Astrocyte of the cerebellum (primary cell): ENCODE measurements around the gene GNPTAB.

Experiments
- DNase-seq: peaks from one replicate; pipeline ENCODE4 v3.0.0-alpha.2; 2011; ENCODE audit warnings: low read depth
- H3K4me3 ChIP-seq: 2 replicates; pipeline ENCODE4 v1.5.1; 2011; ENCODE audit warnings: mild to moderate bottlenecking, low read depth, low read length, moderate library complexity
- in situ Hi-C: cut with HindIII; loops from 2 replicates; pipeline ENCODE4 v1.10.0; 2017; ENCODE audit warnings: low sequenced_read_pairs
- TF ChIP-seq, protein P1 (sequence below): IDR thresholded peaks from 2 replicates; pipeline ENCODE4 v1.5.1; 2012; ENCODE audit warnings: low read length, low read depth, moderate library complexity, mild to moderate bottlenecking; ENCODE audit errors: missing control alignments

Gene GNPTAB

DNA sequence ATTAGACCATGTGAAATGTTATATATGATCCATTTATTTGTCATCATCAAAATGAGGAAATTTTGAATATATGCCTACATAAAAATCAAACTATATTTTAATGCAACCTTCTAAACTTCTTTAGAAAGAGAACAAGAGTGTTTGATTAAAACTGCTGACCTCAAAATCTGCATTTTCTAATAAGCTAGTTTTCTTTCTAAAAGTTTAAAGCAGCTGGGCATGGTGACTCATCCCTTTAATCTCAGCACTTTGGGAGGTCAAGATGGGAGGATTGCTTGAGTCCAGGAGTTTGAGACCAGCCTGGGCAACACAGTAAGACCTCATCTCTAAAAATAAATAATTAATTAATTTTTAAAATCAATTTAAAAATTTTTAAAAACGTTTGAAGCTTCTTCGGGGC, 36.2 kb downstream of the GNPTAB start:
- H3K4me3 ChIP-seq, result no peak overlapping the region
- no peak for DNase-seq
- TF ChIP-seq, protein P1, sequence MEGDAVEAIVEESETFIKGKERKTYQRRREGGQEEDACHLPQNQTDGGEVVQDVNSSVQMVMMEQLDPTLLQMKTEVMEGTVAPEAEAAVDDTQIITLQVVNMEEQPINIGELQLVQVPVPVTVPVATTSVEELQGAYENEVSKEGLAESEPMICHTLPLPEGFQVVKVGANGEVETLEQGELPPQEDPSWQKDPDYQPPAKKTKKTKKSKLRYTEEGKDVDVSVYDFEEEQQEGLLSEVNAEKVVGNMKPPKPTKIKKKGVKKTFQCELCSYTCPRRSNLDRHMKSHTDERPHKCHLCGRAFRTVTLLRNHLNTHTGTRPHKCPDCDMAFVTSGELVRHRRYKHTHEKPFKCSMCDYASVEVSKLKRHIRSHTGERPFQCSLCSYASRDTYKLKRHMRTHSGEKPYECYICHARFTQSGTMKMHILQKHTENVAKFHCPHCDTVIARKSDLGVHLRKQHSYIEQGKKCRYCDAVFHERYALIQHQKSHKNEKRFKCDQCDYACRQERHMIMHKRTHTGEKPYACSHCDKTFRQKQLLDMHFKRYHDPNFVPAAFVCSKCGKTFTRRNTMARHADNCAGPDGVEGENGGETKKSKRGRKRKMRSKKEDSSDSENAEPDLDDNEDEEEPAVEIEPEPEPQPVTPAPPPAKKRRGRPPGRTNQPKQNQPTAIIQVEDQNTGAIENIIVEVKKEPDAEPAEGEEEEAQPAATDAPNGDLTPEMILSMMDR, result no peak
- in situ Hi-C loops, result no loop called here

DNA sequence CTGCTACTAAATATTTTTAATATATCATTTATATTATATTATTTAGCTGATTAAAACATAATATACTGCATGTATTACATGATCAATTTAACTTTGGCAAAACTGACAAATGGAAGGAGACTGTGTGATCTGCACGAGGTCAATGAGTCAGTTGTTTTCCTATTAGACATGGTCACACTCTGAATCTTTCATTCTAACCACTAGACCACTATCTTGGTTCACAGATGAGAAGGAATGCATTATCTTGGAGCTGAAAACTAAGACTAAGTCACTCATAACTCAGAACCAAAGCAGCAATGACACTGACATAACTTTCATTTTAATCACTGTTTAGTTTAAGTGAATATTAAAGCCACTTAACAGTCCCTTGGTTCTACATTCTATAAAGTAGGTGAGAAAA, 37.4 kb downstream of the GNPTAB start:
- H3K4me3 ChIP-seq, result no peak overlapping the region
- TF ChIP-seq, protein P1, result no peak
- DNase-seq, result peak; percentile 48
- in situ Hi-C loops, result no loop called here

DNA sequence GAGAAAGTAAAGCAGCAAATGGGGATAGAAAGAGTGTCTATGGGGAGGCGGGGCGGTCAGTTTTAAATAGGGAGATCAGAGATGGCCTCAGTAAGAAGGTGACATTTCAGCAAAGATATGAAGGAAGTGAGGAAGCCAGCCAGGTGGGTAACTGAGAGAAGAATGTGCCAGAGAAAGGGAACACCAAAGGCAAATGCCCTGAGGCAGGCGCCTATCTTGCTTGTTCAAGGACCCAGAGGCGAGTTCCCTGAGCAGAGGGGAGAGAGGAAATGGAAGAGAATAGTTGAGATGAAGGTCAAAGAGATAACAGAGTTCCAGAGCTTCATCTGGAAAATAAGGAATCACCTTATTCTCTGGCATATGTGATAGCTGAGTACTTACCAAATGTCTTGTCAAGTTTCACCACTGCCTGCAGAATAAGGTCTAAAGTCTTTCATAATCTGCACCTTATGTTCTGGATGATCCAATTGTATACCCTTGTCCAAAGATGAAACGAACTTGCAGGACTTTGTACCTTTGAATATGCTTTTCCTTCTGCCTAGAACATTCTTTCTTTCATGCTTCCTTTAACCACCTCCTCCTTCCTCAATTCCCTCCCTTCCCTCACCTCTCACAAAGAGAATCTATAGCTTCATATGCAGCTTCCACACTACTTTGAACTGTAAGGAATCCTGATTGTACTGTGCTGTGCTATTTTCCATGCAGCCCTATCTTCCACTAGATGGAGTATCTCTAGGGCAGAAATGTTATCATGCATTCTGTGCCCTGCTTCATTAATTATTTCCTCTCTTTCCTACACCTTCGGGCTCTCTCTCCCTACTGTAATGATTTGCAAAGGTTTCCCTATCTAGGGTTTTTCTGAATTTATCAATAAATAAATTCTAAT, 38.5 kb downstream of the GNPTAB start:
- H3K4me3 ChIP-seq, result no peak overlapping the region
- DNase-seq, result no peak
- in situ Hi-C loops, result no loop called here
- TF ChIP-seq, protein P1, result peak; percentile 57

DNA sequence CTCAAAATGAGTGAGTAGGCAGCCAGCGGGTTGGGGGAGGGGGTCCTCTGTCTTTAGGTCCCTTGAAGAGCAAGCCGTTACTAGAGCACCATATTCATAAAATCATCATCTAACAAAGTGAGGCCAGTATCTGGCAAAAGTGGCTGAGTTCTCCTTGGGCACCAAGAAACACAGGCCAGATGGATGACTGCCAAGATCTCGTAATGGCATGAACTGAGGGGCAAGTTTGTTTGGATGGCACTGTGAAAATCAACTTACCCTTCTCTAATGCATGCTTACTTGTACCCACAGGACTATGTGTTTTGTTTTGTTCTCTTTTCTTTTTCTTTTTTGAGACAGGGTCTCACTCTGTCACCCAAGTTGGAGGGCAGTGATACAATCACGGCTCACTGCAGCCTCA, 41.6 kb downstream of the GNPTAB start:
- in situ Hi-C loops, result no loop called here
- TF ChIP-seq, protein P1, result no peak
- H3K4me3 ChIP-seq, result no peak overlapping the region
- no peak for DNase-seq

DNA sequence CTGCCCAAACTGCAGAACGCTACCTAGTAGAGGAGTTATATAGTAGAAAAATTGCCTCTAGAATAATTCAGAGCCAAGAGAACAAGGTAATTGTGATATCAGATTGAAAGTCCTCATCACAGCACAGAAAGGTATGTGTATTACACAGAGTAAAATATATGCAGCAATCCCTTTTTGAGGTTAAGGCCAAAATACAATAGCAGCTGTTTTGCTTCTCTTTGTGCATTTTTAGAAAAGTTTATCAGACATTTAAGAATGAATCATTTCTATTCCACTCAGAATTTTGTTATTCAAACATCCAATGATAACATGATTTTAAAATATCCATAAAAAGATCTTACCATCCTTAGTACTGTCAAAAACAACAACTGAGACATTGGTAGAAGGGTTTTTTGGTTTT, 45.1 kb downstream of the GNPTAB start:
- TF ChIP-seq, protein P1, result no peak
- no peak for DNase-seq
- in situ Hi-C loops, result no loop called here
- H3K4me3 ChIP-seq, result no peak overlapping the region

DNA sequence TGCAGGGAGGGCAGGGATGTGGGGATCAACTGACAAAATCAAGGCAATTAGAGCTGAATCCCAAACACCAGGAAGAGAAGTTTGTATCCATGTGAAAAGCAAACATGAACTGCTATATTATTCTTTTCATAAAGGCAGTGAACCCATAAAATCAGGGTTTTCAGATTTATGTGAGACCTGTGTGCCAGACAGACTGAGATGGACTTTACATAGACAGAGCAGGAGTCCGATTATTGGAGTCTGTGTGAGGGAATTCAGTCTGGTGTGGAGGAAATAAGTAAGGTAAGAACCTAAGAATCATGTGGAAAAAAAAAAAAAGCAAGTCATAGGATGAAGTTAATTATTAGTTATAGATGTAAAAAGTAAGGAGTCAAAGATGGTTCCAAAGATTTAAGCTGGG, 46.4 kb downstream of the GNPTAB start:
- no peak for DNase-seq
- H3K4me3 ChIP-seq, result no peak overlapping the region
- TF ChIP-seq, protein P1, result no peak
- in situ Hi-C loops, result no loop called here
